ENCODE data around the gene HADH.
"Not testable (repeated sequence)": the region's sequence is repeated elsewhere in the genome, so short reads cannot be mapped to it uniquely, and the experiment has no call there.

The HADH gene

DNA sequence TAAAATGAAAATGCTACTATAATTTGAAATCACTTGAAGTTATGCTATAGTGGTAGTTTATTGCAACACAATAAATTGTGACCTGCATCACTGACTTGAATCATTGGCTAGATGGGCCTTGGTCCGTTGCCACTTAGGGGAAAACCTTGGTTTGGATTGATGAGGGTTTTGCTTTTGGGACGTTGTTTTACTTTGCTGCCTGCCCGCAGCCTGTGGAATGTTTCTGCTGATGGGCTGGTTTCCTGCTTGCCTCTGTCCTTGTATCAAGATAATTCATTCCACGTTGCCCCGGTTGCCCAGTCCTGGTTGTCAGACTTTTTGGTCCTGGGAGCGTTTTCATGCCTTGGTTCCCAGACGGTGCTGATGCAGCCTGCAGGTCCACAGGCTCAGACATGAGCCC, 18.3 kb downstream of the HADH start:
- Histone ChIP-seq H2AFZ (ENCODE audit: insufficient read depth, low read length, poor library complexity) (no peak overlapping the region), H3K79me1 (ENCODE audit: low read length) (no peaks in the 10 kb centered on the region), H2AK5ac (ENCODE audit: low read length) (no peak overlapping the region), H4K8ac (ENCODE audit: low read depth, low read length) (no peak overlapping the region), H4K12ac (ENCODE audit: low read depth, low read length) (no peak overlapping the region), H4K91ac (ENCODE audit: low read depth, low read length) (no peak overlapping the region), H3K23ac (ENCODE audit: low read length) (no peak overlapping the region), H3K4me3 (ENCODE audit: low read depth, low read length) (no peak overlapping the region), H3K9ac (ENCODE audit: low read length) (no peak overlapping the region), H2BK12ac (ENCODE audit: low read length) (no peak overlapping the region), H3K9me3 (ENCODE audit: insufficient read depth, low read depth, low read length) (no peaks in the 10 kb centered on the region), H3K79me2 (ENCODE audit: control insufficient read depth, insufficient read depth, low read length, poor library complexity) (no peaks in the 10 kb centered on the region), H3K4me2 (ENCODE audit: low read length) (no peak overlapping the region), H3K4me1 (ENCODE audit: control insufficient read depth in 1 of 2, insufficient read depth in 2 of 2, low read length in 2 of 2) (peaks cover 2 to 4% of the 10 kb centered on the region in 2 experiments), H3K27ac (ENCODE audit: low read depth, low read length) (no peak overlapping the region), H3K4ac (ENCODE audit: low read depth, low read length) (no peak overlapping the region), H2BK5ac (ENCODE audit: low read depth, low read length, poor library complexity) (no peak overlapping the region), H3K18ac (ENCODE audit: low read length) (no peak overlapping the region), H3K27me3 (ENCODE audit: insufficient read depth, low read length) (no peaks in the 10 kb centered on the region), H3K14ac (ENCODE audit: low read length) (no peak overlapping the region), H3K36me3 (ENCODE audit: control insufficient read depth in 1 of 2, insufficient read depth in 2 of 2, low read length in 2 of 2) (peaks cover 2 to 6% of the 10 kb centered on the region in 2 experiments), H2BK120ac (ENCODE audit: insufficient read depth, low read length, poor library complexity) (no peak overlapping the region)
- DNase-seq = no peak
- no CpG with 5 or more reads among the region's 7 CpGs for WGBS (ENCODE audit: extremely low coverage, insufficient coverage, insufficient read length)

GRCh38 chr4:108008721-108009120, 19.0 kb downstream of the HADH start:
- Histone ChIP-seq H4K8ac (ENCODE audit: low read depth, low read length) (no peak overlapping the region), H3K14ac (ENCODE audit: low read length) (no peak overlapping the region), H2AK5ac (ENCODE audit: low read length) (no peak overlapping the region), H3K9ac (ENCODE audit: low read length) (no peak overlapping the region), H3K4me2 (ENCODE audit: low read length) (no peak overlapping the region), H3K27ac (ENCODE audit: low read depth, low read length) (no peak overlapping the region), H3K9me3 (ENCODE audit: insufficient read depth, low read depth, low read length) (no peaks in the 10 kb centered on the region), H4K91ac (ENCODE audit: low read depth, low read length) (no peak overlapping the region), H3K18ac (ENCODE audit: low read length) (no peak overlapping the region), H2BK12ac (ENCODE audit: low read length) (no peak overlapping the region), H2BK5ac (ENCODE audit: low read depth, low read length, poor library complexity) (no peak overlapping the region), H2BK120ac (ENCODE audit: insufficient read depth, low read length, poor library complexity) (no peak overlapping the region), H3K27me3 (ENCODE audit: insufficient read depth, low read length) (no peaks in the 10 kb centered on the region), H3K79me2 (ENCODE audit: control insufficient read depth, insufficient read depth, low read length, poor library complexity) (no peaks in the 10 kb centered on the region), H3K4me3 (ENCODE audit: low read depth, low read length) (no peak overlapping the region), H3K79me1 (ENCODE audit: low read length) (no peaks in the 10 kb centered on the region), H3K23ac (ENCODE audit: low read length) (no peak overlapping the region), H3K36me3 (ENCODE audit: control insufficient read depth in 1 of 2, insufficient read depth in 2 of 2, low read length in 2 of 2) (peaks cover 2 to 6% of the 10 kb centered on the region in 2 experiments), H2AFZ (ENCODE audit: insufficient read depth, low read length, poor library complexity) (no peak overlapping the region), H3K4ac (ENCODE audit: low read depth, low read length) (no peak overlapping the region), H3K4me1 (ENCODE audit: control insufficient read depth in 1 of 2, insufficient read depth in 2 of 2, low read length in 2 of 2) (peaks cover 2 to 4% of the 10 kb centered on the region in 2 experiments), H4K12ac (ENCODE audit: low read depth, low read length) (no peak overlapping the region)
- DNase-seq = peak; percentile 16 to 20
- no CpG with 5 or more reads among the region's 2 CpGs for WGBS (ENCODE audit: extremely low coverage, insufficient coverage, insufficient read length)

- Histone ChIP-seq H3K23ac (ENCODE audit: low read length) (no peak overlapping the region), H4K91ac (ENCODE audit: low read depth, low read length) (no peak overlapping the region), H3K9ac (ENCODE audit: low read length) (no peak overlapping the region), H3K4me3 (ENCODE audit: low read depth, low read length) (no peak overlapping the region), H2AFZ (ENCODE audit: insufficient read depth, low read length, poor library complexity) (no peak overlapping the region), H2AK5ac (ENCODE audit: low read length) (no peak overlapping the region), H3K27me3 (ENCODE audit: insufficient read depth, low read length) (no peaks in the 10 kb centered on the region), H3K27ac (ENCODE audit: low read depth, low read length) (no peak overlapping the region), H3K4me2 (ENCODE audit: low read length) (no peak overlapping the region), H3K79me2 (ENCODE audit: control insufficient read depth, insufficient read depth, low read length, poor library complexity) (no peaks in the 10 kb centered on the region), H2BK5ac (ENCODE audit: low read depth, low read length, poor library complexity) (no peak overlapping the region), H3K4ac (ENCODE audit: low read depth, low read length) (no peak overlapping the region), H3K14ac (ENCODE audit: low read length) (no peak overlapping the region), H3K79me1 (ENCODE audit: low read length) (no peaks in the 10 kb centered on the region), H3K9me3 (ENCODE audit: insufficient read depth, low read depth, low read length) (no peaks in the 10 kb centered on the region), H4K12ac (ENCODE audit: low read depth, low read length) (no peak overlapping the region), H2BK120ac (ENCODE audit: insufficient read depth, low read length, poor library complexity) (no peak overlapping the region), H3K18ac (ENCODE audit: low read length) (no peak overlapping the region), H2BK12ac (ENCODE audit: low read length) (no peak overlapping the region), H3K4me1 (ENCODE audit: control insufficient read depth in 1 of 2, insufficient read depth in 2 of 2, low read length in 2 of 2) (no peaks in the 10 kb centered on the region), H4K8ac (ENCODE audit: low read depth, low read length) (no peak overlapping the region), H3K36me3 (ENCODE audit: control insufficient read depth in 1 of 2, insufficient read depth in 2 of 2, low read length in 2 of 2) (peaks cover 2 to 6% of the 10 kb centered on the region in 2 experiments)
- DNase-seq = peak in 1 of 2 donors; percentile 33
- no CpG with 5 or more reads among the region's 2 CpGs for WGBS (ENCODE audit: extremely low coverage, insufficient coverage, insufficient read length)
These were observed 20.5 kb downstream of the HADH start for GRCh38 chr4:108010167-108010566.

DNA sequence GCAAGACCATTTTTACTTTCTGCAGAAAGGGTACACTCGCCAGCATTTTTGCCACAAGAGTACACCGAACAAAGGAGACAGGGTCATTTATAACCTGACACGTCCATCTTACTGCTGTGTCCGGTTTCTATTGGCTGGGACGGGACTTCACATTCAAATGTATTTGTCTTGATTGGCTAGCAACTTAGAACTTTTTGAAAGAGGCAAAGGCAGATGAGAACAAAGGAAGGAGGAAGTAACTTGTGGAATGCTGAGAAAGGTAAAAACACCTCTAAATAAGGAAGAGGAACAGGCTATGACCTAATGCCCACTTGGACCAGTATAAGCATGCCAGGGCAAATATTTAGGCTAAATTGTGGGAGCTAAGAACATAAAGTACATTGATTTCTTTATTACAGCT, 22.7 kb downstream of the HADH start:
- not testable (repeated sequence) for H3K4ac ChIP-seq (ENCODE audit: low read depth, low read length)

More for the DNA sequence above, 22.7 kb downstream of the HADH start:
- H2BK120ac ChIP-seq (ENCODE audit: insufficient read depth, low read length, poor library complexity); H3K79me1 ChIP-seq (ENCODE audit: low read length); H2BK12ac ChIP-seq (ENCODE audit: low read length); H4K8ac ChIP-seq (ENCODE audit: low read depth, low read length); H4K91ac ChIP-seq (ENCODE audit: low read depth, low read length); H3K4me1 ChIP-seq (ENCODE audit: control insufficient read depth in 1 of 2, insufficient read depth in 2 of 2, low read length in 2 of 2); H3K9ac ChIP-seq (ENCODE audit: low read length); H3K23ac ChIP-seq (ENCODE audit: low read length); H3K4me3 ChIP-seq (ENCODE audit: low read depth, low read length); H2AFZ ChIP-seq (ENCODE audit: insufficient read depth, low read length, poor library complexity); H3K79me2 ChIP-seq (ENCODE audit: control insufficient read depth, insufficient read depth, low read length, poor library complexity); H3K18ac ChIP-seq (ENCODE audit: low read length); H2AK5ac ChIP-seq (ENCODE audit: low read length); H3K14ac ChIP-seq (ENCODE audit: low read length); H2BK5ac ChIP-seq (ENCODE audit: low read depth, low read length, poor library complexity); H3K9me3 ChIP-seq (ENCODE audit: insufficient read depth, low read depth, low read length); H3K27ac ChIP-seq (ENCODE audit: low read depth, low read length); H4K12ac ChIP-seq (ENCODE audit: low read depth, low read length); H3K4me2 ChIP-seq (ENCODE audit: low read length); H3K27me3 ChIP-seq (ENCODE audit: insufficient read depth, low read length): not testable (repeated sequence)
- DNase-seq = peak in 1 of 2 donors; percentile 40
- no CpG with 5 or more reads among the region's 5 CpGs for WGBS (ENCODE audit: extremely low coverage, insufficient coverage, insufficient read length)
- H3K36me3 ChIP-seq (ENCODE audit: control insufficient read depth in 1 of 2, insufficient read depth in 2 of 2, low read length in 2 of 2) = peaks cover 2 to 12% of the 10 kb centered on the region in 2 experiments

Measured in trophoblast cell (in vitro differentiated cells and primary cell).